DND-41 (cell line): ENCODE results near the gene GFPT1.

Source experiments
- ATAC-seq: fragments of 200-7000 bp; cut with Tn5 transposase; 3 replicates; pipeline ENCODE4 v1.9.1; 2021; ENCODE audit warnings: low read depth; ENCODE audit not compliant: insufficient read depth
- DNase-seq: peaks from one replicate; pipeline ENCODE4 v3.0.0-alpha.2; 2020
- H2AFZ ChIP-seq: 2 replicates; pipeline ENCODE4 v1.6.0; 2012; ENCODE audit warnings: low read depth, low read length
- H3K27ac ChIP-seq: 2 replicates; pipeline ENCODE4 v1.5.1; 2012; ENCODE audit warnings: low read length, inconsistent platforms
- H3K27me3 ChIP-seq: fragments of 200-600 bp; sonication (generic); 2 replicates; pipeline ENCODE4 v1.6.0; 2012; ENCODE audit warnings: low read length, mild to moderate bottlenecking, inconsistent platforms; ENCODE audit not compliant: insufficient read depth, poor library complexity
- H3K36me3 ChIP-seq: 2 replicates; pipeline ENCODE4 v1.5.1; 2012; ENCODE audit warnings: low read length, inconsistent platforms; ENCODE audit not compliant: insufficient read depth
- H3K4me1 ChIP-seq: 2 replicates; pipeline ENCODE4 v1.5.1; 2012; ENCODE audit warnings: mild to moderate bottlenecking, low read length; ENCODE audit not compliant: insufficient read depth
- H3K4me2 ChIP-seq: 2 replicates; pipeline ENCODE4 v1.6.0; 2012; ENCODE audit warnings: mild to moderate bottlenecking, moderate library complexity, low read length, inconsistent platforms; ENCODE audit not compliant: insufficient read depth
- H3K4me3 ChIP-seq, 2 experiments: fragments of 200-600 bp in 1 of 2; shearing (Covaris generic) in 1 of 2; 2 replicates each; pipeline ENCODE4 v1.5.1; 2012 to 2016; ENCODE audit warnings: inconsistent platforms in 2 of 2, low read length in 2 of 2, mild to moderate bottlenecking in 2 of 2, low read depth in 1 of 2, moderate library complexity in 1 of 2
- H3K79me2 ChIP-seq: 2 replicates; pipeline ENCODE4 v1.6.0; 2012; ENCODE audit warnings: low read length, inconsistent platforms; ENCODE audit not compliant: insufficient read depth
- H3K9ac ChIP-seq: 2 replicates; pipeline ENCODE4 v1.6.0; 2012; ENCODE audit warnings: low read depth, mild to moderate bottlenecking, inconsistent platforms, low read length, moderate library complexity
- H3K9me3 ChIP-seq: 2 replicates; pipeline ENCODE4 v1.5.1; 2012; ENCODE audit warnings: low read length, moderate library complexity, mild to moderate bottlenecking, inconsistent platforms; ENCODE audit not compliant: insufficient read depth, severe bottlenecking
- H4K20me1 ChIP-seq: 2 replicates; pipeline ENCODE4 v1.6.0; 2012; ENCODE audit warnings: low read length; ENCODE audit not compliant: insufficient read depth
- CTCF ChIP-seq: IDR thresholded peaks from 2 replicates; pipeline ENCODE4 v1.5.1; 2012; ENCODE audit warnings: borderline replicate concordance, low read length, moderate library complexity, mild to moderate bottlenecking; ENCODE audit not compliant: poor library complexity, severe bottlenecking; ENCODE audit errors: extremely low read depth
- EZH2 ChIP-seq: IDR thresholded peaks from 3 replicates; pipeline ENCODE4 v1.6.1; 2012; ENCODE audit warnings: borderline replicate concordance, low read depth, mild to moderate bottlenecking, moderate library complexity, low read length, inconsistent platforms; ENCODE audit not compliant: severe bottlenecking

GFPT1 gene

GRCh38 chr2:69271831-69272257 lies 115.2 kb downstream of the GFPT1 start:
- no peaks in the 10 kb centered on the region for H3K79me2 ChIP-seq
- TF ChIP-seq EZH2 = no peak
- TF ChIP-seq CTCF = no peak
- no peak overlapping the region for H3K9ac ChIP-seq
- H3K4me3 ChIP-seq = no peak overlapping the region
- H3K27ac ChIP-seq = no peak overlapping the region
- H4K20me1 ChIP-seq = no peaks in the 10 kb centered on the region
- no peak overlapping the region for H2AFZ ChIP-seq
- peaks cover 3% of the 10 kb centered on the region for H3K27me3 ChIP-seq
- no peaks in the 10 kb centered on the region for H3K36me3 ChIP-seq
- DNase-seq = no peak
- H3K4me1 ChIP-seq = no peaks in the 10 kb centered on the region
- no peak for ATAC-seq
- H3K4me2 ChIP-seq = no peak overlapping the region
- H3K9me3 ChIP-seq = no peaks in the 10 kb centered on the region
